IMR-90 (cell line): ENCODE data around the gene BRME1. TPM values are rescaled to one million over a fixed set of nuclear protein-coding genes. Genes with fewer than 3 reads are reported as not detected.

Experiments used
- ATAC-seq: fragments of 200-7000 bp; cut with Tn5 transposase; 2 replicates; pipeline ENCODE4 v1.9.1; 2020; ENCODE audit warnings: low read depth, mild to moderate bottlenecking, moderate library complexity
- BruUV-seq: library from RNA; stranded (reverse); fragments of 400-500 nt; replicated peaks from 2 replicates; lab custom pipeline; 2021; lab: Mats Ljungman, UMichigan
- CTCF ChIA-PET: fragments of 300-600 bp; formaldehyde crosslinking; extraction: SDS; loops from one replicate; lab custom pipeline; 2021; ENCODE audit warnings: antibody characterized with exemption; lab: Yijun Ruan, JAX
- POLR2A ChIA-PET: fragments of 300-600 bp; sonication (Branson Sonifier 250); formaldehyde crosslinking; loops from one replicate; lab custom pipeline; 2022; ENCODE audit warnings: antibody characterized with exemption; ENCODE audit not compliant: unreplicated experiment; lab: Charles Lee
- DNase-seq: peaks from one replicate; pipeline ENCODE4 v3.0.0; 2013
- H2AFZ ChIP-seq: replicated peaks from 2 replicates; pipeline ENCODE3; 2013; ENCODE audit warnings: low read length, mild to moderate bottlenecking; ENCODE audit not compliant: poor library complexity
- H2AK5ac ChIP-seq: 2 replicates; pipeline ENCODE4 v1.6.1; 2013; ENCODE audit warnings: low read depth, low read length, inconsistent platforms
- H2AK9ac ChIP-seq: replicated peaks from 2 replicates; pipeline ENCODE3; 2013; ENCODE audit warnings: mild to moderate bottlenecking, low read depth, low read length, moderate library complexity; ENCODE audit not compliant: poor library complexity
- H2BK120ac ChIP-seq: 2 replicates; pipeline ENCODE4 v1.6.1; 2013; ENCODE audit warnings: low read depth, low read length, inconsistent platforms
- H2BK15ac ChIP-seq: 3 replicates; pipeline ENCODE4 v1.6.1; 2013; ENCODE audit warnings: low read depth, low read length, inconsistent platforms
- H2BK20ac ChIP-seq: 2 replicates; pipeline ENCODE4 v1.6.1; 2013; ENCODE audit warnings: low read depth, mild to moderate bottlenecking, inconsistent platforms, low read length, moderate library complexity
- H2BK5ac ChIP-seq: 2 replicates; pipeline ENCODE4 v1.6.1; 2013; ENCODE audit warnings: mild to moderate bottlenecking, low read depth, low read length, inconsistent platforms; ENCODE audit not compliant: poor library complexity, severe bottlenecking
- H3K14ac ChIP-seq: replicated peaks from 2 replicates; pipeline ENCODE4 v1.6.1; 2013; ENCODE audit warnings: low read depth, low read length, inconsistent platforms
- H3K18ac ChIP-seq: 2 replicates; pipeline ENCODE4 v1.6.1; 2013; ENCODE audit warnings: low read depth, low read length, control low read depth
- H3K23ac ChIP-seq: 2 replicates; pipeline ENCODE4 v1.6.1; 2013; ENCODE audit warnings: low read depth, low read length, inconsistent platforms
- H3K27ac ChIP-seq: 2 replicates; pipeline ENCODE4 v1.5.1; 2013; ENCODE audit warnings: mild to moderate bottlenecking, control low read depth, low read length; ENCODE audit not compliant: insufficient read depth
- H3K27me3 ChIP-seq: 2 replicates; pipeline ENCODE4 v1.6.1; 2013; ENCODE audit warnings: low read length; ENCODE audit not compliant: control insufficient read depth, insufficient read depth
- H3K36me3 ChIP-seq: 2 replicates; pipeline ENCODE4 v1.6.1; 2013; ENCODE audit warnings: low read length, mixed read lengths; ENCODE audit not compliant: control insufficient read depth, insufficient read depth
- H3K4ac ChIP-seq: 2 replicates; pipeline ENCODE4 v1.6.1; 2013; ENCODE audit warnings: low read depth, low read length, inconsistent platforms
- H3K4me1 ChIP-seq: 2 replicates; pipeline ENCODE4 v1.6.1; 2013; ENCODE audit warnings: low read length, mixed read lengths; ENCODE audit not compliant: control insufficient read depth, insufficient read depth
- H3K4me2 ChIP-seq: 2 replicates; pipeline ENCODE4 v1.6.1; 2013; ENCODE audit warnings: low read depth, mild to moderate bottlenecking, control low read depth, low read length, moderate library complexity
- H3K4me3 ChIP-seq: 2 replicates; pipeline ENCODE4 v1.5.1; 2013; ENCODE audit warnings: low read depth, mild to moderate bottlenecking, control low read depth, low read length, moderate library complexity; ENCODE audit not compliant: insufficient read depth
- H3K56ac ChIP-seq: 2 replicates; pipeline ENCODE4 v1.6.1; 2013; ENCODE audit warnings: low read length, inconsistent platforms; ENCODE audit not compliant: insufficient read depth; ENCODE audit errors: extremely low read depth
- H3K79me1 ChIP-seq, 2 experiments: 2 replicates each; pipeline ENCODE4 v1.6.1; 2013; ENCODE audit warnings: low read length in 2 of 2, inconsistent platforms in 1 of 2, low read depth in 1 of 2
- H3K9ac ChIP-seq: 2 replicates; pipeline ENCODE4 v1.6.1; 2013; ENCODE audit warnings: low read depth, low read length, control low read depth
- H3K9me1 ChIP-seq: 2 replicates; pipeline ENCODE4 v1.6.1; 2013; ENCODE audit warnings: low read length, inconsistent platforms; ENCODE audit not compliant: insufficient read depth
- H3K9me3 ChIP-seq: 2 replicates; pipeline ENCODE4 v1.6.1; 2013; ENCODE audit warnings: low read length; ENCODE audit not compliant: control insufficient read depth, insufficient read depth
- H4K20me1 ChIP-seq: 2 replicates; pipeline ENCODE4 v1.6.1; 2013; ENCODE audit warnings: low read length, inconsistent platforms; ENCODE audit not compliant: insufficient read depth
- H4K5ac ChIP-seq: 2 replicates; pipeline ENCODE4 v1.6.1; 2013; ENCODE audit warnings: mild to moderate bottlenecking, low read depth, low read length, control low read depth
- H4K8ac ChIP-seq, 2 experiments: 2 replicates each; pipeline ENCODE4 v1.6.1; 2013; ENCODE audit warnings: low read depth in 2 of 2, low read length in 2 of 2, control low read depth in 1 of 2, inconsistent platforms in 1 of 2
- H4K91ac ChIP-seq: 2 replicates; pipeline ENCODE4 v1.6.1; 2013; ENCODE audit warnings: low read depth, low read length, inconsistent platforms; ENCODE audit not compliant: insufficient read depth
- CTCF ChIP-seq: conservative IDR thresholded peaks from 2 replicates; pipeline ENCODE4 v1.5.1; 2012; ENCODE audit warnings: mild to moderate bottlenecking, low read depth, low read length, improper control_type of control experiment
- ELK1 ChIP-seq: fragments of 150-350 bp; IDR thresholded peaks from 2 replicates; pipeline ENCODE4 v1.6.1; 2016; ENCODE audit warnings: low read depth, mild to moderate bottlenecking, low read length, moderate library complexity, borderline replicate concordance
- FOS ChIP-seq: fragments of 150-350 bp; IDR thresholded peaks from 2 replicates; pipeline ENCODE4 v1.6.1; 2016; ENCODE audit warnings: low read depth, low read length
- MAFK ChIP-seq: IDR thresholded peaks from 2 replicates; pipeline ENCODE4 v1.6.1; 2012; ENCODE audit warnings: low read depth, low read length, improper control_type of control experiment
- POLR2A ChIP-seq: IDR thresholded peaks from 2 replicates; pipeline ENCODE4 v1.6.1; 2012; ENCODE audit warnings: mild to moderate bottlenecking, low read depth, low read length
- RAD21 ChIP-seq: IDR thresholded peaks from 2 replicates; pipeline ENCODE4 v1.6.1; 2012; ENCODE audit warnings: low read length, improper control_type of control experiment
- RFX5 ChIP-seq: IDR thresholded peaks from 2 replicates; pipeline ENCODE4 v1.8.0; 2012; ENCODE audit warnings: low read depth, mild to moderate bottlenecking, low read length, moderate library complexity
- USF2 ChIP-seq: fragments of 150-350 bp; IDR thresholded peaks from 2 replicates; pipeline ENCODE4 v1.6.1; 2017; ENCODE audit warnings: mild to moderate bottlenecking, antibody characterized with exemption, low read length, low read depth
- WGBS, 2 experiments: methylation state at CpG; one replicate each; pipeline versions ENCODE4 v1.1.5 to v1.1.7; 2013; ENCODE audit warnings: missing lambda C conversion rate in 2 of 2; ENCODE audit not compliant: insufficient read length in 1 of 2; ENCODE audit errors: extremely low coverage in 2 of 2; 5-methylcytosine and 5-hydroxymethylcytosine counted together
- dilution Hi-C: fragments of 300-500 bp; cut with HindIII; formaldehyde crosslinking; loops from one replicate; pipeline ENCODE4 v1.14.3; 2018; ENCODE audit warnings: low sequenced_read_pairs; ENCODE audit not compliant: unreplicated experiment
- in situ Hi-C: fragments of 300-500 bp; cut with MboI; formaldehyde crosslinking; loops from 3 replicates; pipeline ENCODE4 v1.14.3; 2019; ENCODE audit warnings: low sequenced_read_pairs, inconsistent platforms, mixed read lengths
- intact Hi-C: fragments of 100-400 bp; cut with micrococcal nuclease; formaldehyde crosslinking; loops from 2 replicates; pipeline ENCODE4 v1.10.0; 2022
- polyA plus RNA-seq, 3 experiments: library from polyadenylated mRNA; depleted of rRNA; stranded (reverse); fragments of >200 nt; gene quantifications; 2 replicates each; pipeline ENCODE4 v1.2.3, GENCODE V29; 2012; ENCODE audit warnings: low replicate concordance in 1 of 3
- total RNA-seq: library from RNA; depleted of rRNA; stranded (reverse); fragments of >200 nt; gene quantifications from 2 replicates; pipeline ENCODE4 v1.2.3, GENCODE V29; 2012

BRME1 gene
- total and polyA plus RNA-seq, 2 of the 4 experiments (the other 2 are of a cell fraction) = 0.18 to 0.38 TPM

- TF ChIP-seq CTCF = no peak; the same call in 1 of the 2 replicates
Observed at GRCh38 chr19:13842291-13843103, 63.4 kb downstream of the BRME1 start (continued).

- Histone ChIP-seq H2BK120ac (no peak overlapping the region), H3K4me2 (peak overlapping the region; percentile 95), H3K56ac (peak overlapping the region; percentile 76), H4K8ac (peak overlapping the region; percentile 17 to 34; a peak in 1 of 4 replicates), H3K27me3 (no peaks in the 10 kb centered on the region), H3K9me1 (0 out of 2 replicates have a peak, but pooled peaks cover 3% of the 10 kb centered on the region), H3K18ac (no peak overlapping the region; the same call in 1 of the 2 replicates), H3K23ac (peak overlapping the region; percentile 92), H3K4ac (peak overlapping the region; percentile 96), H2BK20ac (no peak overlapping the region), H3K9ac (peak overlapping the region; percentile 98), H2AFZ (no peak overlapping the region), H4K91ac (peak overlapping the region; percentile 31; the same call in 1 of the 2 replicates), H2AK9ac (peak overlapping the region; percentile 93), H2AK5ac (peak overlapping the region; percentile 66), H3K4me1 (peaks cover 33% of the 10 kb centered on the region), H3K9me3 (no peaks in the 10 kb centered on the region), H3K36me3 (peaks cover 13% of the 10 kb centered on the region; the same call in 1 of the 2 replicates), H4K20me1 (peaks cover 55% of the 10 kb centered on the region), H3K27ac (peak overlapping the region; percentile 97), H2BK15ac (no peak overlapping the region), H4K5ac (no peak overlapping the region), H3K4me3 (peak overlapping the region; percentile 95), H3K79me1 (peaks cover 12 to 40% of the 10 kb centered on the region in 2 experiments), H2BK5ac (peak overlapping the region; percentile 88), H3K14ac (peak overlapping the region; percentile 95)
- DNase-seq (no peak), ATAC-seq (no peak)
- CTCF ChIA-PET = interaction anchor here (0.8 kb wide), 1 partner anchor 20 kb away, joined by 3 read pairs; no protein-coding TSS in a partner anchor
- dilution Hi-C loops = no loop called here
- POLR2A ChIA-PET = interaction anchor here (0.6 kb wide), 2 partner anchors 19 to 112 kb away, joined by 3 to 6 read pairs; no protein-coding TSS in a partner anchor
- no CpG with 5 or more reads among the region's 11 CpGs for WGBS, 2 experiments
- in situ Hi-C loops = loop anchor here (10.0 to 25.0 kb wide), 2 partner anchors 687 to 1055 kb away; partner anchors contain the start of genes HOOK2, IER2, JUNB and STX10
- intact Hi-C loops = no loop called here
- TSS peak; percentile 47 for BruUV-seq
- TF ChIP-seq RAD21 = no peak
- TF ChIP-seq CTCF = no peak
- TF ChIP-seq RFX5 = no peak
- TF ChIP-seq MAFK = no peak
- TF ChIP-seq FOS = no peak
- TF ChIP-seq USF2 = no peak
- TF ChIP-seq POLR2A = no peak
- no peak for TF ChIP-seq ELK1
Observed at GRCh38 chr19:13841962-13842290, 64.0 kb downstream of the BRME1 start.
